Smooth muscle cell (in vitro differentiated cells): ENCODE results near the gene COL18A1. TPM values are rescaled to one million over a fixed set of nuclear protein-coding genes. Genes with fewer than 3 reads are reported as not detected.
"Not testable (repeated sequence)": the region's sequence is repeated elsewhere in the genome, so short reads cannot be mapped to it uniquely, and the experiment has no call there.

Experiments used
- DNase-seq: peaks from one replicate; lab custom pipeline; 2025; ENCODE audit not compliant: unreplicated experiment; lab: John Stamatoyannopoulos, UW
- H2AFZ ChIP-seq: fragments of 200-600 bp; sonication (generic); 2 replicates; pipeline ENCODE4 v1.6.0; 2016; ENCODE audit warnings: antibody characterized with exemption, low read depth, mild to moderate bottlenecking
- H3F3A ChIP-seq: fragments of 200-600 bp; sonication (generic); 2 replicates; pipeline ENCODE4 v1.6.0; 2017; ENCODE audit warnings: antibody characterized with exemption, low read depth
- H3K27ac ChIP-seq: fragments of 200-600 bp; sonication (generic); 2 replicates; pipeline ENCODE4 v1.5.1; 2016; ENCODE audit warnings: low read depth, mild to moderate bottlenecking
- H3K27me3 ChIP-seq: fragments of 200-600 bp; sonication (generic); 2 replicates; pipeline ENCODE4 v1.6.1; 2016; ENCODE audit warnings: low read depth, mild to moderate bottlenecking
- H3K36me3 ChIP-seq: fragments of 200-600 bp; sonication (generic); 2 replicates; pipeline ENCODE4 v1.5.1; 2016; ENCODE audit warnings: low read depth
- H3K4me1 ChIP-seq: fragments of 200-600 bp; sonication (generic); 2 replicates; pipeline ENCODE4 v1.5.1; 2016; ENCODE audit warnings: low read depth
- H3K4me2 ChIP-seq: fragments of 200-600 bp; sonication (generic); 2 replicates; pipeline ENCODE4 v1.6.0; 2016; ENCODE audit warnings: mild to moderate bottlenecking
- H3K4me3 ChIP-seq: fragments of 200-600 bp; sonication (generic); 2 replicates; pipeline ENCODE4 v1.5.1; 2016; ENCODE audit warnings: mild to moderate bottlenecking
- H3K79me2 ChIP-seq: fragments of 200-600 bp; sonication (generic); 2 replicates; pipeline ENCODE4 v1.6.0; 2016; ENCODE audit warnings: low read depth, mild to moderate bottlenecking
- H3K9ac ChIP-seq: fragments of 200-600 bp; sonication (generic); 2 replicates; pipeline ENCODE4 v1.6.0; 2016; ENCODE audit warnings: low read depth
- H3K9me3 ChIP-seq: fragments of 200-600 bp; sonication (generic); replicated peaks from 2 replicates; pipeline ENCODE4 v1.5.1; 2016; ENCODE audit warnings: low read depth
- H4K20me1 ChIP-seq: fragments of 200-600 bp; sonication (generic); 2 replicates; pipeline ENCODE4 v1.6.0; 2016; ENCODE audit warnings: low read depth
- CTCF ChIP-seq: fragments of 200-600 bp; sonication (generic); IDR thresholded peaks from 2 replicates; pipeline ENCODE4 v1.5.1; 2017; ENCODE audit warnings: borderline replicate concordance, mild to moderate bottlenecking, antibody characterized with exemption; ENCODE audit not compliant: insufficient read depth, poor library complexity, severe bottlenecking
- WGBS: methylation state at CpG from one replicate; pipeline ENCODE4 v1.1.7; 2016; ENCODE audit warnings: low lambda C conversion rate; 5-methylcytosine and 5-hydroxymethylcytosine counted together
- polyA plus RNA-seq: library from polyadenylated mRNA; unstranded; fragments of >200 nt; fragmentation: Nextera tagmentation; extraction: Ambion mirVana; gene quantifications from 2 replicates; pipeline ENCODE4 v1.2.1, GENCODE V29; 2016
- total RNA-seq: library from RNA; depleted of rRNA; stranded (reverse); fragments of >200 nt; gene quantifications from 2 replicates; pipeline ENCODE4 v1.2.3, GENCODE V29; 2014

COL18A1 gene
- total and polyA plus RNA-seq, 2 experiments from 2014 or later = 192 to 485 TPM

GRCh38 chr21:45440736-45441350 lies 35.9 kb downstream of the COL18A1 start:
- no peak overlapping the region for H2AFZ ChIP-seq
- TF ChIP-seq CTCF = no peak
- H3K4me2 ChIP-seq = no peak overlapping the region
- DNase-seq = no peak
- no peak overlapping the region for H3K4me3 ChIP-seq
- no peaks in the 10 kb centered on the region for H3K9me3 ChIP-seq
- 95% methylated on average over 22 of the region's 22 CpGs for WGBS
- H3F3A ChIP-seq = peaks cover 10% of the 10 kb centered on the region
- no peak overlapping the region for H3K27ac ChIP-seq
- peaks cover 80% of the 10 kb centered on the region for H3K79me2 ChIP-seq
- H3K36me3 ChIP-seq = no peaks in the 10 kb centered on the region
- H4K20me1 ChIP-seq = peaks cover 82% of the 10 kb centered on the region
- no peaks in the 10 kb centered on the region for H3K27me3 ChIP-seq
- peaks cover 4% of the 10 kb centered on the region for H3K4me1 ChIP-seq
- no peak overlapping the region for H3K9ac ChIP-seq

- no peak for TF ChIP-seq CTCF
- Histone ChIP-seq H3K4me3 (no peak overlapping the region), H3K27ac (no peak overlapping the region), H3K9me3 (no peaks in the 10 kb centered on the region), H3K4me2 (no peak overlapping the region), H3K79me2 (peaks cover 80% of the 10 kb centered on the region), H3F3A (peaks cover 13% of the 10 kb centered on the region), H4K20me1 (peaks cover 82% of the 10 kb centered on the region), H3K36me3 (no peaks in the 10 kb centered on the region), H3K9ac (no peak overlapping the region), H3K27me3 (no peaks in the 10 kb centered on the region), H2AFZ (no peak overlapping the region), H3K4me1 (peaks cover 4% of the 10 kb centered on the region)
- no peak for DNase-seq
- WGBS = over 99% methylated on average over 28 of the region's 31 CpGs
These were observed 36.7 kb downstream of the COL18A1 start for GRCh38 chr21:45441431-45442255.

GRCh38 chr21:45442276-45442675 lies 37.3 kb downstream of the COL18A1 start:
- H3K27me3 ChIP-seq = no peaks in the 10 kb centered on the region
- H2AFZ ChIP-seq = no peak overlapping the region
- H3F3A ChIP-seq = peaks cover 16% of the 10 kb centered on the region
- peaks cover 85% of the 10 kb centered on the region for H3K79me2 ChIP-seq
- DNase-seq = no peak
- H3K36me3 ChIP-seq = no peaks in the 10 kb centered on the region
- H4K20me1 ChIP-seq = peaks cover 78% of the 10 kb centered on the region
- 98% methylated on average over 17 of the region's 17 CpGs for WGBS
- no peaks in the 10 kb centered on the region for H3K9me3 ChIP-seq
- H3K9ac ChIP-seq = no peak overlapping the region
- peaks cover 4% of the 10 kb centered on the region for H3K4me1 ChIP-seq
- no peak overlapping the region for H3K4me3 ChIP-seq
- TF ChIP-seq CTCF = no peak
- no peak overlapping the region for H3K4me2 ChIP-seq
- H3K27ac ChIP-seq = no peak overlapping the region

GRCh38 chr21:45442686-45443594 lies 38.0 kb downstream of the COL18A1 start:
- WGBS = 98% methylated on average over 20 of the region's 39 CpGs
- peaks cover 91% of the 10 kb centered on the region for H3K79me2 ChIP-seq
- H3F3A ChIP-seq = peaks cover 21% of the 10 kb centered on the region
- H3K36me3 ChIP-seq, H3K9me3 ChIP-seq, H3K4me3 ChIP-seq, H2AFZ ChIP-seq, DNase-seq, H3K27ac ChIP-seq, H3K27me3 ChIP-seq, H3K9ac ChIP-seq, H3K4me2 ChIP-seq, H3K4me1 ChIP-seq: not testable (repeated sequence)
- H4K20me1 ChIP-seq = peaks cover 84% of the 10 kb centered on the region
